AG09319 (cell line): ENCODE data around the gene DCUN1D1.

Experiments
- DNase-seq: peaks from one replicate; pipeline ENCODE4 v3.0.0-alpha.2; 2010; ENCODE audit warnings: low read depth; ENCODE audit errors: extremely low read depth
- CTCF ChIP-seq: IDR thresholded peaks from 2 replicates; pipeline ENCODE4 v1.5.1; 2011; ENCODE audit warnings: low read depth, mild to moderate bottlenecking, inconsistent platforms, low read length, moderate library complexity

Gene DCUN1D1

GRCh38 chr3:182983876-182984275 lies 3.5 kb upstream of the DCUN1D1 start:
- DNase-seq: no peak
- TF ChIP-seq CTCF: no peak

- DNase-seq: no peak
- no peak for TF ChIP-seq CTCF
Measured at GRCh38 chr3:182981038-182981380, 671 bp upstream of the DCUN1D1 start.

- no peak for TF ChIP-seq CTCF
- DNase-seq: no peak
Measured at GRCh38 chr3:182979674-182980191, 605 bp downstream of the DCUN1D1 start.

- no peak for DNase-seq
Measured at GRCh38 chr3:182979103-182979673, 1.1 kb downstream of the DCUN1D1 start.

GRCh38 chr3:182978387-182978786 lies 2.0 kb downstream of the DCUN1D1 start:
- TF ChIP-seq CTCF: no peak
- no peak for DNase-seq

More at GRCh38 chr3:182979103-182979673, 1.1 kb downstream of the DCUN1D1 start:
- TF ChIP-seq CTCF: no peak

GRCh38 chr3:182973047-182973446 lies 7.3 kb downstream of the DCUN1D1 start:
- TF ChIP-seq CTCF: no peak
- DNase-seq: no peak

- no peak for DNase-seq
- no peak for TF ChIP-seq CTCF
Measured at GRCh38 chr3:182972387-182972786, 8.0 kb downstream of the DCUN1D1 start.
